Activated CD4-positive, alpha-beta T cell treated with anti-CD3 and anti-CD28 coated beads for 36 hours (primary cell): ENCODE measurements around the gene DDB1. TPM values are rescaled to one million over a fixed set of nuclear protein-coding genes. Genes with fewer than 3 reads are reported as not detected.
"Not testable (repeated sequence)": the region's sequence is repeated elsewhere in the genome, so short reads cannot be mapped to it uniquely, and the experiment has no call there.

Experiments
- ATAC-seq: fragments of 200-7000 bp; cut with Tn5 transposase; one replicate; pipeline ENCODE4 v1.10.0; 2021; ENCODE audit warnings: mild to moderate bottlenecking, moderate library complexity
- CTCF ChIA-PET: fragments of 350-600 bp; sonication (Branson Sonifier 250); formaldehyde crosslinking; loops from one replicate; lab custom pipeline; 2021; ENCODE audit warnings: antibody characterized with exemption; lab: Charles Lee
- POLR2A ChIA-PET: fragments of 350-600 bp; sonication (Branson Sonifier 250); formaldehyde crosslinking; loops from one replicate; lab custom pipeline; 2021; ENCODE audit warnings: antibody characterized with exemption, inconsistent platforms; lab: Charles Lee
- DNase-seq: peaks from one replicate; pipeline ENCODE4 v3.0.0-alpha.2; 2020
- H3K27ac Mint-ChIP-seq: one replicate; pipeline ENCODE4 v1.8.0; 2021; ENCODE audit warnings: mixed read lengths
- H3K27me3 Mint-ChIP-seq: one replicate; pipeline ENCODE4 v1.8.0; 2021; ENCODE audit warnings: mixed read lengths
- H3K36me3 Mint-ChIP-seq: one replicate; pipeline ENCODE4 v1.8.0; 2021; ENCODE audit warnings: low read depth, mixed read lengths
- H3K4me1 Mint-ChIP-seq: one replicate; pipeline ENCODE4 v1.8.0; 2021; ENCODE audit warnings: mixed read lengths
- H3K4me3 Mint-ChIP-seq: one replicate; pipeline ENCODE4 v1.8.0; 2021; ENCODE audit warnings: mild to moderate bottlenecking, moderate library complexity, mixed read lengths
- H3K9me3 Mint-ChIP-seq: one replicate; pipeline ENCODE4 v1.8.0; 2021; ENCODE audit warnings: low read depth, mixed read lengths
- intact Hi-C, 2 experiments: fragments of 100-400 bp; cut with DNase I in 1 of 2; cut with micrococcal nuclease in 1 of 2; formaldehyde crosslinking; loops; one replicate each; pipeline versions ENCODE4 v1.14.2 to v1.15.1; 2022 to 2024; cut with DNase I, micrococcal nuclease
- total RNA-seq, 2 experiments: library from RNA; stranded (reverse); gene quantifications; one replicate each; pipeline ENCODE4 v1.2.3, GENCODE V29; 2021

DDB1 gene
- total RNA-seq, 2 experiments from 2014 or later = 258 to 268 TPM

- H3K36me3 Mint-ChIP-seq, H3K27me3 Mint-ChIP-seq, POLR2A ChIA-PET, ATAC-seq, H3K4me1 Mint-ChIP-seq, H3K4me3 Mint-ChIP-seq, DNase-seq, H3K9me3 Mint-ChIP-seq, H3K27ac Mint-ChIP-seq: not testable (repeated sequence)
- CTCF ChIA-PET = interaction anchor here (0.6 to 4.2 kb wide), 3 partner anchors 43 to 178 kb away, joined by 3 to 47 read pairs (median 6); no protein-coding TSS in a partner anchor
- intact Hi-C loops = loop anchor here in 1 of 2 experiments (10.0 kb wide), 1 partner anchor 296 kb away; the partner anchor contains the start of gene SLC15A3
Measured at GRCh38 chr11:61250796-61251765, 81.8 kb downstream of the DDB1 start.

Other genes starting within 250 kb of the DDB1 start
- 100 to 1,000 TPM; 298 to 399 TPM for gene CD5, start 230.6 kb downstream of the DDB1 start, total RNA-seq
- gene VPS37C, start 171.7 kb downstream of the DDB1 start, total RNA-seq = 10 to 100 TPM in 1 of 2 experiments, 1 to 10 TPM in 1; 9.5 to 10.6 TPM
- not detected for gene PGA3, start 129.6 kb downstream of the DDB1 start, total RNA-seq
- gene PGA4, start 110.8 kb downstream of the DDB1 start, total RNA-seq = not detected
- not detected for gene PGA5, start 91.9 kb downstream of the DDB1 start, total RNA-seq
- gene VWCE, start 37.8 kb downstream of the DDB1 start, total RNA-seq = 1 to 10 TPM; 5.2 to 6.8 TPM
- 100 to 1,000 TPM; 100 to 107 TPM for gene TKFC, start 123 bp upstream of the DDB1 start, total RNA-seq
- 10 to 100 TPM; 31.8 to 34.4 TPM for gene CYB561A3, start 28.8 kb upstream of the DDB1 start, total RNA-seq
- 10 to 100 TPM; 38.6 to 56.5 TPM for gene TMEM138, start 29.3 kb upstream of the DDB1 start, total RNA-seq
- gene TMEM216, start 59.5 kb upstream of the DDB1 start, total RNA-seq = 1 to 10 TPM; 8.3 to 8.8 TPM
- gene CPSF7, start 96.9 kb upstream of the DDB1 start, total RNA-seq = 100 to 1,000 TPM; 108 to 179 TPM
- 10 to 100 TPM; 23.6 to 33.6 TPM for gene SDHAF2, start 97.0 kb upstream of the DDB1 start, total RNA-seq
- gene LRRC10B, start 175.6 kb upstream of the DDB1 start, total RNA-seq = not detected
- gene SYT7, start 248.0 kb upstream of the DDB1 start, total RNA-seq = under 1 TPM in 1 of 2 experiments, not detected in 1; 0.04 TPM